HCT116 (cell line): ENCODE measurements around the gene KCNIP4. TPM values are rescaled to one million over a fixed set of nuclear protein-coding genes. Genes with fewer than 3 reads are reported as not detected.

Experiments used
- ATAC-seq: fragments of 200-7000 bp; cut with Tn5 transposase; 2 replicates; pipeline ENCODE4 v1.9.1; 2020; ENCODE audit warnings: mild to moderate bottlenecking, moderate library complexity
- BruUV-seq: library from RNA; stranded (reverse); fragments of 400-500 nt; replicated peaks from 2 replicates; lab custom pipeline; 2021; lab: Mats Ljungman, UMichigan
- CTCF ChIA-PET: fragments of 300-600 bp; sonication (Branson Sonifier 250); formaldehyde crosslinking; loops from one replicate; lab custom pipeline; 2021; ENCODE audit warnings: antibody characterized with exemption; lab: Charles Lee
- POLR2A ChIA-PET: fragments of 300-600, 350-600 bp; sonication (Branson Sonifier 250); formaldehyde crosslinking; loops from one replicate; lab custom pipeline; 2021; ENCODE audit warnings: antibody characterized with exemption; lab: Charles Lee
- RAD21 ChIA-PET, 2 experiments: fragments of 300-600 bp; sonication (Branson Sonifier 250); formaldehyde crosslinking; loops; one replicate each; lab custom pipeline; 2023; ENCODE audit warnings: low total read pairs in 2 of 2; ENCODE audit not compliant: uncharacterized antibody in 2 of 2, unreplicated experiment in 2 of 2, low non-redundant PET in 1 of 2; lab: Charles Lee
- DNase-seq: peaks from one replicate; pipeline ENCODE4 v3.0.0-alpha.2; 2010; ENCODE audit warnings: low read depth, low spot score
- H2AFZ ChIP-seq: fragments of 200-600 bp; shearing (Covaris generic), sonication (generic); 2 replicates; pipeline ENCODE4 v1.6.1; 2017; ENCODE audit warnings: low read depth, mixed run types, mixed read lengths, antibody characterized with exemption, low read length; ENCODE audit not compliant: poor library complexity, severe bottlenecking
- H3K27ac ChIP-seq: 2 replicates; pipeline ENCODE4 v1.5.1; 2012; ENCODE audit warnings: low read depth, low read length
- H3K27me3 ChIP-seq: fragments of 200-600 bp; sonication (generic); 2 replicates; pipeline ENCODE4 v1.6.1; 2016; ENCODE audit warnings: mixed run types, low read length, mixed read lengths; ENCODE audit not compliant: insufficient read depth
- H3K36me3 ChIP-seq, 2 experiments: fragments of 200-500 bp in 1 of 2; fragments of 200-600 bp in 1 of 2; sonication (Bioruptor generic) in 1 of 2; sonication (generic) in 1 of 2; 2 replicates each; pipeline versions ENCODE4 v1.5.1 to v1.6.1; 2014 to 2016; ENCODE audit warnings: low read length in 2 of 2, inconsistent platforms in 1 of 2, mixed read lengths in 1 of 2, mixed run types in 1 of 2; ENCODE audit not compliant: insufficient read depth in 2 of 2, control insufficient read depth in 1 of 2
- H3K4me1 ChIP-seq, 2 experiments: fragments of 200-600 bp in 1 of 2; sonication (generic) in 1 of 2; 2 replicates each; pipeline versions ENCODE4 v1.5.1 to v1.6.1; 2012 to 2017; ENCODE audit warnings: low read length in 2 of 2, inconsistent platforms in 1 of 2, mild to moderate bottlenecking in 1 of 2, mixed read lengths in 1 of 2, mixed run types in 1 of 2, moderate library complexity in 1 of 2; ENCODE audit not compliant: insufficient read depth in 2 of 2, control insufficient read depth in 1 of 2
- H3K4me2 ChIP-seq: fragments of 200-600 bp; sonication (generic); 2 replicates; pipeline ENCODE4 v1.6.1; 2017; ENCODE audit warnings: mixed run types, low read length, mixed read lengths
- H3K4me3 ChIP-seq, 2 experiments: fragments of 200-600 bp in 1 of 2; sonication (generic) in 1 of 2; replicated peaks in 1 of 2; 2 replicates each; pipeline ENCODE4 v1.5.1; 2011 to 2016; ENCODE audit warnings: low read length in 2 of 2, control low read depth in 1 of 2, low read depth in 1 of 2, mild to moderate bottlenecking in 1 of 2, mixed read lengths in 1 of 2, mixed run types in 1 of 2
- H3K79me2 ChIP-seq: fragments of 200-600 bp; sonication (generic); 2 replicates; pipeline ENCODE4 v1.6.1; 2017; ENCODE audit warnings: mild to moderate bottlenecking, mixed run types, low read length, moderate library complexity, mixed read lengths; ENCODE audit not compliant: insufficient read depth
- H3K9ac ChIP-seq: fragments of 200-600 bp; sonication (generic); 2 replicates; pipeline ENCODE4 v1.6.1; 2016; ENCODE audit warnings: low read length, mixed read lengths
- H3K9me2 ChIP-seq: fragments of 200-600 bp; sonication (generic), shearing (Covaris generic); 2 replicates; pipeline ENCODE4 v1.6.1; 2017; ENCODE audit warnings: mixed run types, mild to moderate bottlenecking, moderate library complexity; ENCODE audit not compliant: insufficient read depth
- H3K9me3 ChIP-seq, 2 experiments: fragments of 200-500 bp in 1 of 2; fragments of 200-600 bp in 1 of 2; sonication (Bioruptor generic) in 1 of 2; sonication (generic) in 1 of 2; 2 replicates each; pipeline ENCODE4 v1.6.1; 2014 to 2017; ENCODE audit warnings: low read length in 2 of 2, mixed read lengths in 2 of 2, inconsistent platforms in 1 of 2, low read depth in 1 of 2, mild to moderate bottlenecking in 1 of 2, mixed run types in 1 of 2, moderate library complexity in 1 of 2; ENCODE audit not compliant: control insufficient read depth in 1 of 2, insufficient read depth in 1 of 2
- H4K20me1 ChIP-seq: fragments of 200-600 bp; sonication (generic), shearing (Covaris generic); 2 replicates; pipeline ENCODE4 v1.6.1; 2017; ENCODE audit warnings: mixed run types, mild to moderate bottlenecking, moderate library complexity; ENCODE audit not compliant: insufficient read depth
- CTCF ChIP-seq, 3 experiments: fragments of 200-600 bp in 1 of 3; sonication (generic) in 1 of 3; IDR thresholded peaks in 2 of 3; conservative IDR thresholded peaks in 1 of 3; 2 replicates each; pipeline ENCODE4 v1.5.1; 2012 to 2017; ENCODE audit warnings: low read depth in 2 of 3, low read length in 2 of 3, antibody characterized with exemption in 1 of 3, borderline replicate concordance in 1 of 3, control low read depth in 1 of 3, mild to moderate bottlenecking in 1 of 3, mixed read lengths in 1 of 3, mixed run types in 1 of 3, moderate library complexity in 1 of 3; ENCODE audit not compliant: insufficient read depth in 1 of 3
- EGR1 ChIP-seq: IDR thresholded peaks from 2 replicates; pipeline ENCODE4 v1.6.1; 2012; ENCODE audit warnings: low read depth
- FOSL1 ChIP-seq: IDR thresholded peaks from 2 replicates; pipeline ENCODE4 v1.6.1; 2012; ENCODE audit warnings: low read depth
- MAX ChIP-seq: IDR thresholded peaks from 2 replicates; pipeline ENCODE4 v1.6.1; 2012
- POLR2AphosphoS5 ChIP-seq: IDR thresholded peaks from 2 replicates; pipeline ENCODE4 v1.6.1; 2011; ENCODE audit warnings: mild to moderate bottlenecking, low read depth, low read length, moderate library complexity
- RAD21 ChIP-seq: IDR thresholded peaks from 2 replicates; pipeline ENCODE4 v1.6.1; 2012; ENCODE audit warnings: low read depth, mild to moderate bottlenecking
- REST ChIP-seq: IDR thresholded peaks from 2 replicates; pipeline ENCODE4 v1.6.1; 2012; ENCODE audit warnings: low read depth
- SP1 ChIP-seq: IDR thresholded peaks from 2 replicates; pipeline ENCODE4 v1.6.1; 2012; ENCODE audit warnings: low read depth
- SRF ChIP-seq: IDR thresholded peaks from 2 replicates; pipeline ENCODE4 v1.6.1; 2012; ENCODE audit warnings: low read depth
- ZBTB33 ChIP-seq: IDR thresholded peaks from 2 replicates; pipeline ENCODE4 v1.6.1; 2011; ENCODE audit warnings: mild to moderate bottlenecking, low read length, moderate library complexity; ENCODE audit not compliant: insufficient replicate concordance; ENCODE audit errors: extremely low read depth
- ZFX ChIP-seq: fragments of 450-650 bp; IDR thresholded peaks from 2 replicates; pipeline ENCODE4 v1.6.1; 2017
- ZNF274 ChIP-seq: fragments of 200-500 bp; sonication (Bioruptor generic); IDR thresholded peaks from 2 replicates; pipeline ENCODE4 v1.6.1; 2014; ENCODE audit warnings: mild to moderate bottlenecking, low read depth, low read length, inconsistent platforms
- intact Hi-C: fragments of 100-400 bp; cut with micrococcal nuclease; formaldehyde crosslinking; loops from 2 replicates; pipeline ENCODE4 v1.10.0; 2022
- total RNA-seq: library from RNA; stranded (reverse); gene quantifications from one replicate; pipeline ENCODE4 v1.2.1, GENCODE V29; 2021; ENCODE audit not compliant: unreplicated experiment

Gene KCNIP4
- total RNA-seq, 1 experiment from 2014 or later, result not detected

- BruUV-seq, result no TSS peak
- Histone ChIP-seq H3K27me3 (no peaks in the 10 kb centered on the region), H3K27ac (no peak overlapping the region), H3K4me2 (no peak overlapping the region), H3K79me2 (no peaks in the 10 kb centered on the region), H3K4me1 (no peaks in the 10 kb centered on the region), H3K36me3 (no peaks in the 10 kb centered on the region), H3K4me3 (no peak overlapping the region), H3K9me3 (no peaks in the 10 kb centered on the region), H3K9ac (no peak overlapping the region), H4K20me1 (no peaks in the 10 kb centered on the region), H3K9me2 (no peaks in the 10 kb centered on the region), H2AFZ (no peak overlapping the region)
- POLR2A ChIA-PET, result no interaction called here
- ATAC-seq (no peak), DNase-seq (no peak)
- intact Hi-C loops, result no loop called here
- RAD21 ChIA-PET, result no interaction called here
- CTCF ChIA-PET, result no interaction called here
- no peak for TF ChIP-seq POLR2AphosphoS5
- no peak for TF ChIP-seq SRF
- TF ChIP-seq MAX, result no peak
- TF ChIP-seq FOSL1, result no peak
- no peak for TF ChIP-seq REST
- TF ChIP-seq ZNF274, result no peak
- no peak for TF ChIP-seq ZFX
- TF ChIP-seq RAD21, result no peak
- no peak for TF ChIP-seq ZBTB33
- TF ChIP-seq EGR1, result no peak
- TF ChIP-seq SP1, result no peak
- no peak for TF ChIP-seq CTCF (IDR thresholded peaks at IDR 0.05 in 2 of 3, conservative IDR thresholded peaks at IDR 0.05 in 1 of 3; ENCODE audit: borderline replicate concordance in 1 of 3, insufficient read depth in 1 of 3, low read depth in 2 of 3, low read length in 2 of 3)
These were observed 343.6 kb downstream of the KCNIP4 start for GRCh38 chr4:21605006-21605405.
